Mammary epithelial cell (primary cell): Measurements from ENCODE around the gene TRHDE.

ENCODE experiments used
- EZH2 ChIP-seq: IDR thresholded peaks from 2 replicates; pipeline ENCODE4 v1.6.1; 2012; ENCODE audit warnings: low read length, inconsistent platforms, borderline replicate concordance
- TF ChIP-seq, protein P1 (sequence below), 2 donors: IDR thresholded peaks in 1 of 2; conservative IDR thresholded peaks in 1 of 2; 2 replicates each; pipeline ENCODE4 v1.5.1; 2011 to 2012; ENCODE audit warnings: inconsistent platforms in 2 of 2, low read length in 2 of 2, mild to moderate bottlenecking in 2 of 2, control low read depth in 1 of 2, low read depth in 1 of 2; ENCODE audit not compliant: insufficient read depth in 1 of 2; ENCODE audit errors: extremely low read depth in 1 of 2

DNA sequence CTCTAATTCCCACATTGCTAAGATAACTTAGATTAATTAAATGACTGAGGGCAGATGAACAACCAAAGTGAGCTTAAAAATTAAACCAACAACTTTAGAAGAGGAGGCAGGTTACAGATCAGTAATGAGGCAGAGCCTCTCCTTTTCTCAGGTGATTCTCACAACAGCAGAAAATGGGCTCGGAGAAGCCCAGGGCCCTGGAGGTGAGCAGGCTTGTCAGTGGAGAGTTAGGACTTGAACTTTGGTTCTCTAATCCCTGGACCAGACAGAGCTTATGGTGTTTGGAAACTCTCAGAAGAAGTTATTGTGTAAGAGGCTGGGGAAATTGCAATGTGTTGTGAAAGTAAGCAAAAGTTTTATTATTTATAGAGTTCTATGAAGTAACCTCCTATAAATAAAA lies 2.8 kb downstream of the TRHDE start:
- no peak for TF ChIP-seq EZH2
- TF ChIP-seq, protein P1, sequence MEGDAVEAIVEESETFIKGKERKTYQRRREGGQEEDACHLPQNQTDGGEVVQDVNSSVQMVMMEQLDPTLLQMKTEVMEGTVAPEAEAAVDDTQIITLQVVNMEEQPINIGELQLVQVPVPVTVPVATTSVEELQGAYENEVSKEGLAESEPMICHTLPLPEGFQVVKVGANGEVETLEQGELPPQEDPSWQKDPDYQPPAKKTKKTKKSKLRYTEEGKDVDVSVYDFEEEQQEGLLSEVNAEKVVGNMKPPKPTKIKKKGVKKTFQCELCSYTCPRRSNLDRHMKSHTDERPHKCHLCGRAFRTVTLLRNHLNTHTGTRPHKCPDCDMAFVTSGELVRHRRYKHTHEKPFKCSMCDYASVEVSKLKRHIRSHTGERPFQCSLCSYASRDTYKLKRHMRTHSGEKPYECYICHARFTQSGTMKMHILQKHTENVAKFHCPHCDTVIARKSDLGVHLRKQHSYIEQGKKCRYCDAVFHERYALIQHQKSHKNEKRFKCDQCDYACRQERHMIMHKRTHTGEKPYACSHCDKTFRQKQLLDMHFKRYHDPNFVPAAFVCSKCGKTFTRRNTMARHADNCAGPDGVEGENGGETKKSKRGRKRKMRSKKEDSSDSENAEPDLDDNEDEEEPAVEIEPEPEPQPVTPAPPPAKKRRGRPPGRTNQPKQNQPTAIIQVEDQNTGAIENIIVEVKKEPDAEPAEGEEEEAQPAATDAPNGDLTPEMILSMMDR (conservative IDR thresholded peaks at IDR 0.05 in 1 of 2, IDR thresholded peaks at IDR 0.05 in 1 of 2; ENCODE audit: extremely low read depth in 1 of 2, insufficient read depth in 1 of 2, low read depth in 1 of 2, low read length in 2 of 2): no peak
